Esophagus squamous epithelium (tissue), 4 donors: ENCODE results near the gene TMEM74B.

Experiments used
- POLR2A ChIP-seq, 4 donors: fragments of 450-650 bp; IDR thresholded peaks; one replicate each; pipeline ENCODE4 v1.6.1; 2017; ENCODE audit warnings: antibody characterized with exemption in 4 of 4, mild to moderate bottlenecking in 4 of 4, moderate library complexity in 3 of 4
- TF ChIP-seq, protein P1 (sequence below), 6 experiments: fragments of 450-650 bp in 4 of 6; fragments of 200-600 bp in 2 of 6; sonication (generic) in 2 of 6; IDR thresholded peaks; one replicate each; pipeline ENCODE4 v1.5.1; 2016 to 2019; ENCODE audit warnings: antibody characterized with exemption in 6 of 6, mild to moderate bottlenecking in 4 of 6, moderate library complexity in 4 of 6

DNA sequence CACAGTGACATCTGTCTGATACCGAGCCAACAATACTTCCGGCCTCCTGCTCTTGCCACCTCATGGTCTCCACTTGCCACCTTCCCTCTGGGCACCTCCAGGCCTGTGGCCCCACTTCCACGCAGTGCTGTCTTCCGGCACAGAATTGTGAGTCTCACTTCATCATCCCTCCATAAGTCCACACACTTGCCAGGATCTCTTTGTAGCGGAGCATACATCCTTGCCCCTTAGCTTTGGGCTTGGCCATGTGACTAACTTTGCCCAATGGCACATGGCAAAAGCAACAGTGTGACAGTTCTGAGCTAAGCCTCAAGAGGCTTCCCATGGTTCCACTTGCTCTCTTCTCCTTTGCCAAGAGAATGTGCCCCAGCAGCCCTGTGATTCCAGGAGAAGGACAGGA lies 14.0 kb upstream of the TMEM74B start:
- TF ChIP-seq, protein P1, sequence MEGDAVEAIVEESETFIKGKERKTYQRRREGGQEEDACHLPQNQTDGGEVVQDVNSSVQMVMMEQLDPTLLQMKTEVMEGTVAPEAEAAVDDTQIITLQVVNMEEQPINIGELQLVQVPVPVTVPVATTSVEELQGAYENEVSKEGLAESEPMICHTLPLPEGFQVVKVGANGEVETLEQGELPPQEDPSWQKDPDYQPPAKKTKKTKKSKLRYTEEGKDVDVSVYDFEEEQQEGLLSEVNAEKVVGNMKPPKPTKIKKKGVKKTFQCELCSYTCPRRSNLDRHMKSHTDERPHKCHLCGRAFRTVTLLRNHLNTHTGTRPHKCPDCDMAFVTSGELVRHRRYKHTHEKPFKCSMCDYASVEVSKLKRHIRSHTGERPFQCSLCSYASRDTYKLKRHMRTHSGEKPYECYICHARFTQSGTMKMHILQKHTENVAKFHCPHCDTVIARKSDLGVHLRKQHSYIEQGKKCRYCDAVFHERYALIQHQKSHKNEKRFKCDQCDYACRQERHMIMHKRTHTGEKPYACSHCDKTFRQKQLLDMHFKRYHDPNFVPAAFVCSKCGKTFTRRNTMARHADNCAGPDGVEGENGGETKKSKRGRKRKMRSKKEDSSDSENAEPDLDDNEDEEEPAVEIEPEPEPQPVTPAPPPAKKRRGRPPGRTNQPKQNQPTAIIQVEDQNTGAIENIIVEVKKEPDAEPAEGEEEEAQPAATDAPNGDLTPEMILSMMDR (IDR thresholded peaks at IDR 0.05), result no peak
- no peak for TF ChIP-seq POLR2A (IDR thresholded peaks at IDR 0.05)
